ENCODE data around the gene MAST2. TPM values are rescaled to one million over a fixed set of nuclear protein-coding genes. Genes with fewer than 3 reads are reported as not detected.
A peak's percentile ranks its signal among the peaks of the same experiment; 100 is the strongest.

The MAST2 gene
- total and polyA plus RNA-seq, 9 of the 15 experiments (the other 6 are each of a cell fraction or from before 2014, with no cell fraction given), result 0.73 to 32.0 (median 17.8) TPM

GRCh38 chr1:46026531-46026930, 223.1 kb downstream of the MAST2 start:
- no peaks in the 10 kb centered on the region for H3K79me2 ChIP-seq (ENCODE audit: control insufficient read depth, insufficient read depth, low read length)
- CTCF ChIA-PET (ENCODE audit: low intra/inter-chr PET ratio), result no interaction called here
- WGBS (ENCODE audit: insufficient coverage, low coverage, missing lambda C conversion rate), result 26% methylated on average over 3 of the region's 3 CpGs
- no peaks in the 10 kb centered on the region for H3K9me3 ChIP-seq (replicated peaks; ENCODE audit: control insufficient read depth, insufficient read depth, low read depth, low read length)
- no peaks in the 10 kb centered on the region for H3K27me3 ChIP-seq (ENCODE audit: control insufficient read depth in 2 of 2, insufficient read depth in 2 of 2, low read length in 2 of 2)
- no peaks in the 10 kb centered on the region for H3K9me1 ChIP-seq (ENCODE audit: control insufficient read depth, insufficient read depth, low read length)
- H3K36me3 ChIP-seq (ENCODE audit: control insufficient read depth, insufficient read depth, low read length), result peaks cover 71% of the 10 kb centered on the region; the same call in 2 of the 3 replicates
- H3K27ac ChIP-seq (ENCODE audit: extremely low read depth, low read depth, low read length), result no peak overlapping the region
- H3K4me3 ChIP-seq, result no peak overlapping the region
- no peak for FAIRE-seq
- intact Hi-C loops (cut with micrococcal nuclease) (no loop called here), in situ Hi-C loops (cut with MboI) (no loop called here)
- POLR2A ChIA-PET, result interaction anchor here (0.9 to 6.4 kb wide), 8 partner anchors 9 to 418 kb away, joined by 3 to 29 read pairs (median 3); no protein-coding TSS in a partner anchor
- ATAC-seq, result peak; percentile 61
- H3K4me1 ChIP-seq (replicated peaks in 1 of 2; ENCODE audit: control insufficient read depth in 2 of 2, insufficient read depth in 2 of 2, low read length in 2 of 2), result peaks cover 3 to 7% of the 10 kb centered on the region in 2 experiments; a peak in 3 of 5 replicates
- H4K20me1 ChIP-seq (replicated peaks; ENCODE audit: control insufficient read depth, insufficient read depth, low read length), result no peaks in the 10 kb centered on the region
- no peak overlapping the region for H2AFZ ChIP-seq (ENCODE audit: low read depth, low read length)
- BruUV-seq (replicated peaks), result no TSS peak
- DNase-seq (ENCODE audit: extremely low read depth in 1 of 4, low spot score in 3 of 4), result peak in 2 of 4 experiments; percentile 28 to 30
- H3K4me2 ChIP-seq (ENCODE audit: insufficient read depth, low read length), result peak overlapping the region; percentile 4; the same call in 1 of the 2 replicates
- H3K9ac ChIP-seq (ENCODE audit: insufficient read depth in 1 of 2, low read depth in 2 of 2, low read length in 2 of 2), result 0 out of 4 replicates have a peak overlapping the region, but pooled peaks of 1 of the 2 experiments have one; percentile 40
- 0 out of 2 replicates have a peak, but pooled peaks have one; percentile 27 for TF ChIP-seq NKRF (IDR thresholded peaks at IDR 0.05; ENCODE audit: borderline replicate concordance)
- TF ChIP-seq NELFE (IDR thresholded peaks at IDR 0.05; ENCODE audit: insufficient read depth, insufficient read length), result no peak
- no peak for TF ChIP-seq KDM5B (IDR thresholded peaks at IDR 0.05; ENCODE audit: insufficient replicate concordance, low read depth, low read length)
- peak; percentile 66 for TF ChIP-seq TCF3 (CRISPR knock-in tag; IDR thresholded peaks at IDR 0.05)
- TF ChIP-seq, protein P1, sequence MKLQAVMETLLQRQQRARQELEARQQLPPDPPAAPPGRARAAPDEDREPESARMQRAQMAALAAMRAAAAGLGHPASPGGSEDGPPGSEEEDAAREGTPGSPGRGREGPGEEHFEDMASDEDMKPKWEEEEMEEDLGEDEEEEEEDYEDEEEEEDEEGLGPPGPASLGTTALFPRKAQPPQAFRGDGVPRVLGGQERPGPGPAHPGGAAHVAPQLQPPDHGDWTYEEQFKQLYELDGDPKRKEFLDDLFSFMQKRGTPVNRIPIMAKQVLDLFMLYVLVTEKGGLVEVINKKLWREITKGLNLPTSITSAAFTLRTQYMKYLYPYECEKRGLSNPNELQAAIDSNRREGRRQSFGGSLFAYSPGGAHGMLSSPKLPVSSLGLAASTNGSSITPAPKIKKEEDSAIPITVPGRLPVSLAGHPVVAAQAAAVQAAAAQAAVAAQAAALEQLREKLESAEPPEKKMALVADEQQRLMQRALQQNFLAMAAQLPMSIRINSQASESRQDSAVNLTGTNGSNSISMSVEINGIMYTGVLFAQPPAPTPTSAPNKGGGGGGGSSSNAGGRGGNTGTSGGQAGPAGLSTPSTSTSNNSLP (IDR thresholded peaks at IDR 0.05; ENCODE audit: borderline replicate concordance, low read depth, low read length), result no peak
- TF ChIP-seq MTA2 (IDR thresholded peaks at IDR 0.05; ENCODE audit: low read depth), result peak; percentile 54; the same call in 1 of the 2 replicates
- TF ChIP-seq ZNF407 (IDR thresholded peaks at IDR 0.05; ENCODE audit: low read depth), result no peak
- no peak for TF ChIP-seq TOE1 (IDR thresholded peaks at IDR 0.05; ENCODE audit: borderline replicate concordance)
- TF ChIP-seq TOE1 (CRISPR knock-in tag; IDR thresholded peaks at IDR 0.05; ENCODE audit: borderline replicate concordance, low read depth), result no peak
- TF ChIP-seq ZNF316 (IDR thresholded peaks at IDR 0.05), result no peak
